ENCODE data around the gene NF2. TPM values are rescaled to one million over a fixed set of nuclear protein-coding genes. Genes with fewer than 3 reads are reported as not detected.

Gene NF2
- total RNA-seq, 1 donor from 2014 or later: 38.5 TPM

GRCh38 chr22:29630987-29631386 lies 27.6 kb downstream of the NF2 start:
- no peak for DNase-seq
- Histone ChIP-seq H3K27ac (replicated peaks) (peak overlapping the region; percentile 47), H3K9me3 (replicated peaks) (no peaks in the 10 kb centered on the region), H3K4me1 (peaks cover 47% of the 10 kb centered on the region), H3K27me3 (ENCODE audit: low read depth) (no peaks in the 10 kb centered on the region), H3K4me3 (no peak overlapping the region), H3K36me3 (no peaks in the 10 kb centered on the region)
- TF ChIP-seq CTCF (IDR thresholded peaks at IDR 0.05; ENCODE audit: borderline replicate concordance): no peak
- intact Hi-C loops (cut with micrococcal nuclease): no loop called here

- H3K27ac ChIP-seq (replicated peaks): no peak overlapping the region
- no peak for DNase-seq
- intact Hi-C loops (cut with micrococcal nuclease): no loop called here
Observed at GRCh38 chr22:29631725-29632124, 28.3 kb downstream of the NF2 start.

GRCh38 chr22:29632672-29633071 lies 29.2 kb downstream of the NF2 start:
- intact Hi-C loops (cut with micrococcal nuclease): no loop called here
- TF ChIP-seq CTCF (IDR thresholded peaks at IDR 0.05; ENCODE audit: borderline replicate concordance): no peak
- H3K27ac ChIP-seq (replicated peaks): no peak overlapping the region
- no peaks in the 10 kb centered on the region for H3K27me3 ChIP-seq (ENCODE audit: low read depth)
- peaks cover under 1% of the 10 kb centered on the region for H3K36me3 ChIP-seq
- no peak for DNase-seq
- no peaks in the 10 kb centered on the region for H3K9me3 ChIP-seq (replicated peaks)
- H3K4me3 ChIP-seq: no peak overlapping the region
- peaks cover 45% of the 10 kb centered on the region for H3K4me1 ChIP-seq

More at GRCh38 chr22:29631725-29632124, 28.3 kb downstream of the NF2 start:
- TF ChIP-seq CTCF (IDR thresholded peaks at IDR 0.05; ENCODE audit: borderline replicate concordance): no peak
- H3K4me3 ChIP-seq: no peak overlapping the region
- H3K27me3 ChIP-seq (ENCODE audit: low read depth): no peaks in the 10 kb centered on the region
- no peaks in the 10 kb centered on the region for H3K36me3 ChIP-seq
- no peaks in the 10 kb centered on the region for H3K9me3 ChIP-seq (replicated peaks)
- peaks cover 45% of the 10 kb centered on the region for H3K4me1 ChIP-seq

- Histone ChIP-seq H3K27me3 (ENCODE audit: low read depth) (no peaks in the 10 kb centered on the region), H3K36me3 (peaks cover 11% of the 10 kb centered on the region), H3K27ac (replicated peaks) (no peak overlapping the region), H3K4me3 (no peak overlapping the region), H3K9me3 (replicated peaks) (no peaks in the 10 kb centered on the region), H3K4me1 (peaks cover 45% of the 10 kb centered on the region)
- intact Hi-C loops (cut with micrococcal nuclease): no loop called here
- no peak for TF ChIP-seq CTCF (IDR thresholded peaks at IDR 0.05; ENCODE audit: borderline replicate concordance)
- DNase-seq: no peak
Observed at GRCh38 chr22:29633514-29634312, 30.3 kb downstream of the NF2 start.

- intact Hi-C loops (cut with micrococcal nuclease): no loop called here
- TF ChIP-seq CTCF (IDR thresholded peaks at IDR 0.05; ENCODE audit: borderline replicate concordance): no peak
- Histone ChIP-seq H3K27ac (replicated peaks) (no peak overlapping the region), H3K4me1 (peaks cover 41% of the 10 kb centered on the region), H3K27me3 (ENCODE audit: low read depth) (no peaks in the 10 kb centered on the region), H3K36me3 (peaks cover 22% of the 10 kb centered on the region), H3K4me3 (no peak overlapping the region), H3K9me3 (replicated peaks) (no peaks in the 10 kb centered on the region)
- no peak for DNase-seq
Observed at GRCh38 chr22:29634847-29635246, 31.4 kb downstream of the NF2 start.

All from left ventricle myocardium inferior (tissue), 1 donor.